ENCODE data around the gene SMIM28.
A peak's percentile ranks its signal among the peaks of the same experiment; 100 is the strongest.
"Not testable (repeated sequence)": the region's sequence is repeated elsewhere in the genome, so short reads cannot be mapped to it uniquely, and the experiment has no call there.

SMIM28 gene

GRCh38 chr6:138410048-138410735 lies 32.5 kb downstream of the SMIM28 start:
- peaks cover 32% of the 10 kb centered on the region for H3K36me3 Mint-ChIP-seq
- peaks cover 26% of the 10 kb centered on the region for H3K4me1 Mint-ChIP-seq (ENCODE audit: low read depth)
- H3K27me3 Mint-ChIP-seq: no peaks in the 10 kb centered on the region
- H3K4me3 Mint-ChIP-seq: no peak overlapping the region
- no peaks in the 10 kb centered on the region for H3K9me3 Mint-ChIP-seq (ENCODE audit: low read depth)
- H3K27ac Mint-ChIP-seq: peak overlapping the region; percentile 5

GRCh38 chr6:138410972-138411880 lies 33.5 kb downstream of the SMIM28 start:
- Mint-ChIP-seq H3K4me1 (ENCODE audit: low read depth) (peaks cover 18% of the 10 kb centered on the region), H3K36me3 (peaks cover 34% of the 10 kb centered on the region), H3K27me3 (no peaks in the 10 kb centered on the region), H3K9me3 (ENCODE audit: low read depth) (no peaks in the 10 kb centered on the region), H3K27ac (peak overlapping the region; percentile 80), H3K4me3 (no peak overlapping the region)

GRCh38 chr6:138415125-138415524 lies 37.4 kb downstream of the SMIM28 start:
- peaks cover 8% of the 10 kb centered on the region for H3K4me1 Mint-ChIP-seq (ENCODE audit: low read depth)
- no peaks in the 10 kb centered on the region for H3K9me3 Mint-ChIP-seq (ENCODE audit: low read depth)
- H3K36me3 Mint-ChIP-seq: peaks cover 44% of the 10 kb centered on the region
- no peaks in the 10 kb centered on the region for H3K27me3 Mint-ChIP-seq
- no peak overlapping the region for H3K4me3 Mint-ChIP-seq
- no peak overlapping the region for H3K27ac Mint-ChIP-seq

GRCh38 chr6:138416206-138416605 lies 38.5 kb downstream of the SMIM28 start:
- Mint-ChIP-seq H3K4me1 (ENCODE audit: low read depth) (peaks cover 3% of the 10 kb centered on the region), H3K4me3 (no peak overlapping the region), H3K9me3 (ENCODE audit: low read depth) (no peaks in the 10 kb centered on the region), H3K27me3 (no peaks in the 10 kb centered on the region), H3K36me3 (peaks cover 43% of the 10 kb centered on the region), H3K27ac (no peak overlapping the region)

GRCh38 chr6:138417493-138418117 lies 39.9 kb downstream of the SMIM28 start:
- H3K27me3 Mint-ChIP-seq: no peaks in the 10 kb centered on the region
- peak overlapping the region; percentile 67 for H3K27ac Mint-ChIP-seq
- H3K4me3 Mint-ChIP-seq: no peak overlapping the region
- H3K9me3 Mint-ChIP-seq (ENCODE audit: low read depth): no peaks in the 10 kb centered on the region
- H3K36me3 Mint-ChIP-seq: peaks cover 40% of the 10 kb centered on the region
- no peaks in the 10 kb centered on the region for H3K4me1 Mint-ChIP-seq (ENCODE audit: low read depth)

- Mint-ChIP-seq H3K27me3 (no peaks in the 10 kb centered on the region), H3K27ac (no peak overlapping the region), H3K4me1 (ENCODE audit: low read depth) (peaks cover 3% of the 10 kb centered on the region)
These were observed 40.5 kb downstream of the SMIM28 start for GRCh38 chr6:138418118-138418742.

GRCh38 chr6:138419766-138420165 lies 42.1 kb downstream of the SMIM28 start:
- no peak overlapping the region for H3K4me3 Mint-ChIP-seq
- H3K27me3 Mint-ChIP-seq: no peaks in the 10 kb centered on the region
- peaks cover 27% of the 10 kb centered on the region for H3K36me3 Mint-ChIP-seq
- H3K9me3 Mint-ChIP-seq (ENCODE audit: low read depth): no peaks in the 10 kb centered on the region
- H3K27ac Mint-ChIP-seq: no peak overlapping the region
- peaks cover 6% of the 10 kb centered on the region for H3K4me1 Mint-ChIP-seq (ENCODE audit: low read depth)

More at GRCh38 chr6:138418118-138418742, 40.5 kb downstream of the SMIM28 start:
- H3K9me3 Mint-ChIP-seq (ENCODE audit: low read depth): no peaks in the 10 kb centered on the region
- peaks cover 35% of the 10 kb centered on the region for H3K36me3 Mint-ChIP-seq
- H3K4me3 Mint-ChIP-seq: no peak overlapping the region

- Mint-ChIP-seq H3K9me3 (ENCODE audit: low read depth) (no peaks in the 10 kb centered on the region), H3K27ac (no peak overlapping the region), H3K36me3 (peaks cover 23% of the 10 kb centered on the region), H3K27me3 (no peaks in the 10 kb centered on the region), H3K4me1 (ENCODE audit: low read depth) (peaks cover 6% of the 10 kb centered on the region), H3K4me3 (no peak overlapping the region)
These were observed 42.7 kb downstream of the SMIM28 start for GRCh38 chr6:138420356-138420755.

- Mint-ChIP-seq H3K4me3 (no peak overlapping the region), H3K9me3 (ENCODE audit: low read depth) (no peaks in the 10 kb centered on the region), H3K4me1 (ENCODE audit: low read depth) (peaks cover 6% of the 10 kb centered on the region), H3K27ac (no peak overlapping the region), H3K27me3 (no peaks in the 10 kb centered on the region), H3K36me3 (peaks cover 23% of the 10 kb centered on the region)
These were observed 43.4 kb downstream of the SMIM28 start for GRCh38 chr6:138421089-138421488.

- H3K27me3 Mint-ChIP-seq: no peaks in the 10 kb centered on the region
- H3K4me3 Mint-ChIP-seq: no peak overlapping the region
- no peak overlapping the region for H3K27ac Mint-ChIP-seq
- H3K36me3 Mint-ChIP-seq: peaks cover 23% of the 10 kb centered on the region
- H3K9me3 Mint-ChIP-seq (ENCODE audit: low read depth): no peaks in the 10 kb centered on the region
- H3K4me1 Mint-ChIP-seq (ENCODE audit: low read depth): peaks cover 6% of the 10 kb centered on the region
These were observed 43.9 kb downstream of the SMIM28 start for GRCh38 chr6:138421608-138422007.

- Mint-ChIP-seq H3K4me1 (ENCODE audit: low read depth) (peaks cover 6% of the 10 kb centered on the region), H3K4me3 (no peak overlapping the region), H3K27ac (no peak overlapping the region), H3K27me3 (no peaks in the 10 kb centered on the region), H3K9me3 (ENCODE audit: low read depth) (no peaks in the 10 kb centered on the region), H3K36me3 (peaks cover 16% of the 10 kb centered on the region)
These were observed 45.2 kb downstream of the SMIM28 start for GRCh38 chr6:138422861-138423260.

GRCh38 chr6:138424004-138424904 lies 46.5 kb downstream of the SMIM28 start:
- peaks cover under 1% of the 10 kb centered on the region for H3K27me3 Mint-ChIP-seq
- no peak overlapping the region for H3K27ac Mint-ChIP-seq
- H3K4me3 Mint-ChIP-seq: no peak overlapping the region
- no peaks in the 10 kb centered on the region for H3K9me3 Mint-ChIP-seq (ENCODE audit: low read depth)
- peaks cover 2% of the 10 kb centered on the region for H3K36me3 Mint-ChIP-seq
- H3K4me1 Mint-ChIP-seq (ENCODE audit: low read depth): peaks cover 6% of the 10 kb centered on the region

- not testable (repeated sequence) for H3K36me3 Mint-ChIP-seq; H3K4me3 Mint-ChIP-seq; H3K4me1 Mint-ChIP-seq (ENCODE audit: low read depth); H3K27ac Mint-ChIP-seq; H3K27me3 Mint-ChIP-seq; H3K9me3 Mint-ChIP-seq (ENCODE audit: low read depth)
These were observed 47.6 kb downstream of the SMIM28 start for GRCh38 chr6:138425256-138425655.

All from activated naive CD8-positive, alpha-beta T cell (primary cell).